WTC11 (cell line): Measurements from ENCODE around the gene EIF3M. TPM values are rescaled to one million over a fixed set of nuclear protein-coding genes. Genes with fewer than 3 reads are reported as not detected.

ENCODE experiments used
- ATAC-seq: fragments of 200-7000 bp; cut with Tn5 transposase; 2 replicates; pipeline ENCODE4 v1.10.0; 2021; ENCODE audit warnings: mild to moderate bottlenecking, moderate library complexity
- CTCF ChIA-PET: fragments of 300-600 bp; sonication (Branson Sonifier 250); formaldehyde crosslinking; loops from one replicate; lab custom pipeline; 2021; ENCODE audit warnings: antibody characterized with exemption; lab: Charles Lee
- POLR2A ChIA-PET: fragments of 350-600 bp; sonication (Branson Sonifier 250); formaldehyde crosslinking; loops from one replicate; lab custom pipeline; 2021; ENCODE audit warnings: antibody characterized with exemption; lab: Charles Lee
- DNase-seq: peaks from one replicate; pipeline ENCODE4 v3.0.0; 2021; ENCODE audit warnings: low spot score
- H3K27ac Mint-ChIP-seq: 2 replicates; pipeline ENCODE4 v1.8.0; 2021; ENCODE audit warnings: mixed read lengths
- H3K27me3 Mint-ChIP-seq: 2 replicates; pipeline ENCODE4 v1.8.0; 2021; ENCODE audit warnings: low read depth, mild to moderate bottlenecking, moderate library complexity, mixed read lengths
- H3K36me3 Mint-ChIP-seq: 2 replicates; pipeline ENCODE4 v1.8.0; 2021; ENCODE audit warnings: mixed read lengths
- H3K4me1 Mint-ChIP-seq: 2 replicates; pipeline ENCODE4 v1.8.0; 2022; ENCODE audit warnings: mixed read lengths
- H3K4me3 Mint-ChIP-seq: 2 replicates; pipeline ENCODE4 v1.8.0; 2021; ENCODE audit warnings: mild to moderate bottlenecking, moderate library complexity, mixed read lengths
- H3K9me3 Mint-ChIP-seq: 2 replicates; pipeline ENCODE4 v1.8.0; 2021; ENCODE audit warnings: mixed read lengths
- CBFB ChIP-seq: sonication (generic); formaldehyde crosslinking; IDR thresholded peaks from 2 replicates; pipeline ENCODE4 v1.8.1; 2022; ENCODE audit warnings: mild to moderate bottlenecking, low read depth, missing genetic modification reagents
- ESRRA ChIP-seq: sonication (generic); formaldehyde crosslinking; IDR thresholded peaks from 2 replicates; pipeline ENCODE4 v1.8.1; 2022; ENCODE audit warnings: mild to moderate bottlenecking, missing genetic modification reagents, borderline replicate concordance
- FOXJ3 ChIP-seq: sonication (generic); formaldehyde crosslinking; IDR thresholded peaks from 2 replicates; pipeline ENCODE4 v1.9.0; 2021; ENCODE audit warnings: missing genetic modification reagents, mild to moderate bottlenecking, borderline replicate concordance
- FOXK1 ChIP-seq: sonication (generic); formaldehyde crosslinking; IDR thresholded peaks from 2 replicates; pipeline ENCODE4 v1.8.0; 2022; ENCODE audit warnings: mild to moderate bottlenecking, moderate library complexity, missing genetic modification reagents
- GABPB1 ChIP-seq: sonication (generic); formaldehyde crosslinking; IDR thresholded peaks from 2 replicates; pipeline ENCODE4 v1.8.1; 2023; ENCODE audit warnings: mild to moderate bottlenecking, missing genetic modification reagents
- JAZF1 ChIP-seq: fragments of 250-450 bp; sonication (Bioruptor Pico); IDR thresholded peaks from 2 replicates; pipeline ENCODE4 v1.9.0; 2021; ENCODE audit warnings: moderate library complexity, mild to moderate bottlenecking, inconsistent platforms
- MXD4 ChIP-seq: fragments of 250-450 bp; sonication (Bioruptor Pico); IDR thresholded peaks from 2 replicates; pipeline ENCODE4 v1.8.0; 2021; ENCODE audit warnings: mild to moderate bottlenecking, moderate library complexity, borderline replicate concordance
- RELA ChIP-seq: sonication (generic); formaldehyde crosslinking; IDR thresholded peaks from 2 replicates; pipeline ENCODE4 v1.8.1; 2022; ENCODE audit warnings: missing genetic modification reagents, mild to moderate bottlenecking, borderline replicate concordance
- TEAD1 ChIP-seq: sonication (generic); formaldehyde crosslinking; IDR thresholded peaks from 2 replicates; pipeline ENCODE4 v1.8.0; 2022; ENCODE audit warnings: mild to moderate bottlenecking, missing genetic modification reagents
- ZNF138 ChIP-seq: sonication (generic); formaldehyde crosslinking; conservative IDR thresholded peaks from 2 replicates; pipeline ENCODE4 v1.8.1; 2022; ENCODE audit warnings: mild to moderate bottlenecking, moderate library complexity, missing genetic modification reagents
- ZNF219 ChIP-seq: sonication (generic); formaldehyde crosslinking; IDR thresholded peaks from 2 replicates; pipeline ENCODE4 v1.8.0; 2023; ENCODE audit warnings: missing genetic modification reagents, mild to moderate bottlenecking, borderline replicate concordance
- ZNF317 ChIP-seq: sonication (generic); formaldehyde crosslinking; IDR thresholded peaks from 2 replicates; pipeline ENCODE4 v1.8.1; 2023; ENCODE audit warnings: low read depth, mild to moderate bottlenecking, moderate library complexity, missing genetic modification reagents, borderline replicate concordance
- total RNA-seq: library from RNA; stranded (reverse); gene quantifications from 3 replicates; pipeline ENCODE4 v1.2.3, GENCODE V29; 2021
- TF ChIP-seq, protein P1 (sequence below): sonication (generic); formaldehyde crosslinking; IDR thresholded peaks from 2 replicates; pipeline ENCODE4 v1.8.0; 2023; ENCODE audit warnings: missing genetic modification reagents, mild to moderate bottlenecking, borderline replicate concordance
- TF ChIP-seq, protein P2 (sequence below): sonication (generic); formaldehyde crosslinking; IDR thresholded peaks from 2 replicates; pipeline ENCODE4 v1.8.1; 2023; ENCODE audit warnings: mild to moderate bottlenecking, missing genetic modification reagents, moderate library complexity
- TF ChIP-seq, protein P3 (sequence below): sonication (generic); formaldehyde crosslinking; IDR thresholded peaks from 2 replicates; pipeline ENCODE4 v1.8.1; 2022; ENCODE audit warnings: low read depth, mild to moderate bottlenecking, moderate library complexity, missing genetic modification reagents, borderline replicate concordance
- TF ChIP-seq, protein P4 (sequence below): sonication (generic); formaldehyde crosslinking; IDR thresholded peaks from 2 replicates; pipeline ENCODE4 v1.8.1; 2022; ENCODE audit warnings: mild to moderate bottlenecking, moderate library complexity, missing genetic modification reagents
- TF ChIP-seq, protein P5 (sequence below): sonication (generic); formaldehyde crosslinking; IDR thresholded peaks from 2 replicates; pipeline ENCODE4 v1.8.1; 2023; ENCODE audit warnings: mild to moderate bottlenecking, missing genetic modification reagents
- TF ChIP-seq, protein P6 (sequence below): sonication (generic); formaldehyde crosslinking; IDR thresholded peaks from 2 replicates; pipeline ENCODE4 v1.8.1; 2023; ENCODE audit warnings: mild to moderate bottlenecking, missing genetic modification reagents, moderate library complexity
- TF ChIP-seq, protein P7 (sequence below): sonication (generic); formaldehyde crosslinking; IDR thresholded peaks from 2 replicates; pipeline ENCODE4 v1.8.1; 2022; ENCODE audit warnings: missing genetic modification reagents, borderline replicate concordance

EIF3M gene
- total RNA-seq, 1 experiment from 2014 or later: 365 TPM

DNA sequence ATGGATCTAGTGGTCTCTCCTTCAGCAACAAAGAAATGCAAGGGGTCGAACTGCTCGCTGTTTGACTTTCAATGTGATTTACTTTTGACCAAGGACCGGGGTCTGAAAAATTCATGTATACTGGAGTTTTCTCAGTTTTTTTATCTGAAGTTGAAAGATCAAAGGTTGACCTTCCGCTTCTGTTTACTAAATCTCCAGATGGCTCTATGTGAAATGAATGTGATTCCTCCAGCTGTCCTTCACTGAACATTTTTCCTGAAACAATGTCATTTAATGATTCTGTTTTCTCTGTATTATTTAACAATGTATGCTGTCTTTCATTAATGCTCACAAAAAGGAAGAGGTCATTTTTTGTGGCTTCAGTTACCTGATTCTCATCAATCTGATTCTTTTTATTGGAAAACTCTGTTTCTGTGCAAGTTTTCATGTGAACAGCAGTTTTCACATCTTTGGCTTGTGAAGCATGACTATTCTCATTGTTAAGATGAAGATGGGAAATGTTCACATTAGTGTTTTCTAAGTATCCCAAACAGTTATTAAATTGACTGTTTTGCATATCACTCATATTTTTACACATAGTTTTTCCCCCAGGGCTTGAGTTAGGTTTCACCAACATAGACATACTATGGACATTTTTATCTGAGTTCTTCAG lies 30.0 kb downstream of the EIF3M start (continued):
- TF ChIP-seq, protein P1, sequence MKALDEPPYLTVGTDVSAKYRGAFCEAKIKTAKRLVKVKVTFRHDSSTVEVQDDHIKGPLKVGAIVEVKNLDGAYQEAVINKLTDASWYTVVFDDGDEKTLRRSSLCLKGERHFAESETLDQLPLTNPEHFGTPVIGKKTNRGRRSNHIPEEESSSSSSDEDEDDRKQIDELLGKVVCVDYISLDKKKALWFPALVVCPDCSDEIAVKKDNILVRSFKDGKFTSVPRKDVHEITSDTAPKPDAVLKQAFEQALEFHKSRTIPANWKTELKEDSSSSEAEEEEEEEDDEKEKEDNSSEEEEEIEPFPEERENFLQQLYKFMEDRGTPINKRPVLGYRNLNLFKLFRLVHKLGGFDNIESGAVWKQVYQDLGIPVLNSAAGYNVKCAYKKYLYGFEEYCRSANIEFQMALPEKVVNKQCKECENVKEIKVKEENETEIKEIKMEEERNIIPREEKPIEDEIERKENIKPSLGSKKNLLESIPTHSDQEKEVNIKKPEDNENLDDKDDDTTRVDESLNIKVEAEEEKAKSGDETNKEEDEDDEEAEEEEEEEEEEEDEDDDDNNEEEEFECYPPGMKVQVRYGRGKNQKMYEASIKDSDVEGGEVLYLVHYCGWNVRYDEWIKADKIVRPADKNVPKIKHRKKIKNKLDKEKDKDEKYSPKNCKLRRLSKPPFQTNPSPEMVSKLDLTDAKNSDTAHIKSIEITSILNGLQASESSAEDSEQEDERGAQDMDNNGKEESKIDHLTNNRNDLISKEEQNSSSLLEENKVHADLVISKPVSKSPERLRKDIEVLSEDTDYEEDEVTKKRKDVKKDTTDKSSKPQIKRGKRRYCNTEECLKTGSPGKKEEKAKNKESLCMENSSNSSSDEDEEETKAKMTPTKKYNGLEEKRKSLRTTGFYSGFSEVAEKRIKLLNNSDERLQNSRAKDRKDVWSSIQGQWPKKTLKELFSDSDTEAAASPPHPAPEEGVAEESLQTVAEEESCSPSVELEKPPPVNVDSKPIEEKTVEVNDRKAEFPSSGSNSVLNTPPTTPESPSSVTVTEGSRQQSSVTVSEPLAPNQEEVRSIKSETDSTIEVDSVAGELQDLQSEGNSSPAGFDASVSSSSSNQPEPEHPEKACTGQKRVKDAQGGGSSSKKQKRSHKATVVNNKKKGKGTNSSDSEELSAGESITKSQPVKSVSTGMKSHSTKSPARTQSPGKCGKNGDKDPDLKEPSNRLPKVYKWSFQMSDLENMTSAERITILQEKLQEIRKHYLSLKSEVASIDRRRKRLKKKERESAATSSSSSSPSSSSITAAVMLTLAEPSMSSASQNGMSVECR (CRISPR knock-in tag): no peak
- TF ChIP-seq MXD4 (CRISPR knock-in tag) (no peak), FOXJ3 (CRISPR knock-in tag) (no peak)
- TF ChIP-seq, protein P2, sequence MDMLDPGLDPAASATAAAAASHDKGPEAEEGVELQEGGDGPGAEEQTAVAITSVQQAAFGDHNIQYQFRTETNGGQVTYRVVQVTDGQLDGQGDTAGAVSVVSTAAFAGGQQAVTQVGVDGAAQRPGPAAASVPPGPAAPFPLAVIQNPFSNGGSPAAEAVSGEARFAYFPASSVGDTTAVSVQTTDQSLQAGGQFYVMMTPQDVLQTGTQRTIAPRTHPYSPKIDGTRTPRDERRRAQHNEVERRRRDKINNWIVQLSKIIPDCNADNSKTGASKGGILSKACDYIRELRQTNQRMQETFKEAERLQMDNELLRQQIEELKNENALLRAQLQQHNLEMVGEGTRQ (CRISPR knock-in tag): no peak

DNA sequence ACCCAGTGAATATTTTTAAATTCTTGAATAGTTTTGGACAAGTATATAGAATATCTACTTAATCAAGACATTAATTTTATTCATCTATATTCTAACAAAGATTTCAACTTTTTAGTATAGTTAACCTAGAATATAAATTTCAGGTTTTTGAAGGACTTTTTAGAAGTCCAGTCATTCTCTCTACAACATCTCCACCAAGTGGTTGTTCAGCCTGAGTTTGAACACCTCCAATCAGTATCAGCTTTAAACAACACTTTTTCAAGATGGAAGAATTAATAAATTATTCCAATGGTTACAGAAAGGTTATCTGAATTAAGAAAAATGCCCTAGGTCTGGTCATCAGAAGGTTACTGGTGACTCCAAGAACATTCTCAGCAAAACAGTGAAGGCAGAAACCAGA lies 31.8 kb downstream of the EIF3M start:
- DNase-seq: no peak
- POLR2A ChIA-PET: no interaction called here
- Mint-ChIP-seq H3K27me3 (no peaks in the 10 kb centered on the region), H3K4me1 (peaks cover 4% of the 10 kb centered on the region), H3K27ac (no peak overlapping the region), H3K4me3 (no peak overlapping the region), H3K9me3 (peaks cover 14% of the 10 kb centered on the region), H3K36me3 (no peaks in the 10 kb centered on the region)
- TF ChIP-seq ESRRA (CRISPR knock-in tag) (no peak), TEAD1 (CRISPR knock-in tag) (no peak)
- TF ChIP-seq, protein P3, sequence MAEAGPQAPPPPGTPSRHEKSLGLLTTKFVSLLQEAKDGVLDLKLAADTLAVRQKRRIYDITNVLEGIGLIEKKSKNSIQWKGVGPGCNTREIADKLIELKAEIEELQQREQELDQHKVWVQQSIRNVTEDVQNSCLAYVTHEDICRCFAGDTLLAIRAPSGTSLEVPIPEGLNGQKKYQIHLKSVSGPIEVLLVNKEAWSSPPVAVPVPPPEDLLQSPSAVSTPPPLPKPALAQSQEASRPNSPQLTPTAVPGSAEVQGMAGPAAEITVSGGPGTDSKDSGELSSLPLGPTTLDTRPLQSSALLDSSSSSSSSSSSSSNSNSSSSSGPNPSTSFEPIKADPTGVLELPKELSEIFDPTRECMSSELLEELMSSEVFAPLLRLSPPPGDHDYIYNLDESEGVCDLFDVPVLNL (CRISPR knock-in tag): no peak
- no peak for ATAC-seq
- CTCF ChIA-PET: interaction anchor here (0.9 to 1.3 kb wide), 4 partner anchors 185 to 292 kb away, joined by 3 to 11 read pairs (median 6); no protein-coding TSS in a partner anchor

DNA sequence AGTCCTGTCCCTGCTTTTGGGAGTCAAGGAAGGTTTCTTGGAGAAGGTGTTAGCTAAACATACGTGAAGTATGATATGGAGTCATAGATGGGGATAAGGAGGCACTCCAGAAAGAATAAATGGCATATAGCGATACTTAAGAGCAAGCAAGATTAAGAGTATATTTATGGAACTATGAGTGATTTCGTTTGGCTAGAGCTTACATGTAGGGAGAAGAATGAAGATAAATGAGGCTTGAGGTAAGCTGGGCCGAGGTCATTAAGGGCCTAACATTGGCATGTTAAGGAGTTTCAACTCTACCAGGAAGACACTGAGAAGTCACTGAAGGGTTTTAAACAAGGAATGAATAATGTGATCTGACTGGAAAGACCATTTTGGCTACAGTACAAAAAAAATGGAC lies 33.3 kb downstream of the EIF3M start:
- Mint-ChIP-seq H3K27me3 (no peaks in the 10 kb centered on the region), H3K4me3 (no peak overlapping the region), H3K27ac (no peak overlapping the region), H3K4me1 (peaks cover 4% of the 10 kb centered on the region), H3K9me3 (peaks cover 13% of the 10 kb centered on the region), H3K36me3 (no peaks in the 10 kb centered on the region)
- POLR2A ChIA-PET: no interaction called here
- DNase-seq: no peak
- ATAC-seq: no peak
- CTCF ChIA-PET: interaction anchor here (0.6 kb wide), 1 partner anchor 185 kb away, joined by 3 read pairs; no protein-coding TSS in a partner anchor
- TF ChIP-seq, protein P4, sequence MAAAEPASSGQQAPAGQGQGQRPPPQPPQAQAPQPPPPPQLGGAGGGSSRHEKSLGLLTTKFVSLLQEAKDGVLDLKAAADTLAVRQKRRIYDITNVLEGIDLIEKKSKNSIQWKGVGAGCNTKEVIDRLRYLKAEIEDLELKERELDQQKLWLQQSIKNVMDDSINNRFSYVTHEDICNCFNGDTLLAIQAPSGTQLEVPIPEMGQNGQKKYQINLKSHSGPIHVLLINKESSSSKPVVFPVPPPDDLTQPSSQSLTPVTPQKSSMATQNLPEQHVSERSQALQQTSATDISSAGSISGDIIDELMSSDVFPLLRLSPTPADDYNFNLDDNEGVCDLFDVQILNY (CRISPR knock-in tag): no peak
- TF ChIP-seq JAZF1 (no peak), ZNF317 (CRISPR knock-in tag) (no peak), FOXK1 (CRISPR knock-in tag) (no peak), CBFB (no peak), ZNF138 (CRISPR knock-in tag) (no peak), ZNF219 (CRISPR knock-in tag) (no peak), GABPB1 (CRISPR knock-in tag) (no peak), RELA (CRISPR knock-in tag) (no peak)
- TF ChIP-seq, protein P5, sequence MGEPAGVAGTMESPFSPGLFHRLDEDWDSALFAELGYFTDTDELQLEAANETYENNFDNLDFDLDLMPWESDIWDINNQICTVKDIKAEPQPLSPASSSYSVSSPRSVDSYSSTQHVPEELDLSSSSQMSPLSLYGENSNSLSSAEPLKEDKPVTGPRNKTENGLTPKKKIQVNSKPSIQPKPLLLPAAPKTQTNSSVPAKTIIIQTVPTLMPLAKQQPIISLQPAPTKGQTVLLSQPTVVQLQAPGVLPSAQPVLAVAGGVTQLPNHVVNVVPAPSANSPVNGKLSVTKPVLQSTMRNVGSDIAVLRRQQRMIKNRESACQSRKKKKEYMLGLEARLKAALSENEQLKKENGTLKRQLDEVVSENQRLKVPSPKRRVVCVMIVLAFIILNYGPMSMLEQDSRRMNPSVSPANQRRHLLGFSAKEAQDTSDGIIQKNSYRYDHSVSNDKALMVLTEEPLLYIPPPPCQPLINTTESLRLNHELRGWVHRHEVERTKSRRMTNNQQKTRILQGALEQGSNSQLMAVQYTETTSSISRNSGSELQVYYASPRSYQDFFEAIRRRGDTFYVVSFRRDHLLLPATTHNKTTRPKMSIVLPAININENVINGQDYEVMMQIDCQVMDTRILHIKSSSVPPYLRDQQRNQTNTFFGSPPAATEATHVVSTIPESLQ: no peak
- TF ChIP-seq, protein P6, sequence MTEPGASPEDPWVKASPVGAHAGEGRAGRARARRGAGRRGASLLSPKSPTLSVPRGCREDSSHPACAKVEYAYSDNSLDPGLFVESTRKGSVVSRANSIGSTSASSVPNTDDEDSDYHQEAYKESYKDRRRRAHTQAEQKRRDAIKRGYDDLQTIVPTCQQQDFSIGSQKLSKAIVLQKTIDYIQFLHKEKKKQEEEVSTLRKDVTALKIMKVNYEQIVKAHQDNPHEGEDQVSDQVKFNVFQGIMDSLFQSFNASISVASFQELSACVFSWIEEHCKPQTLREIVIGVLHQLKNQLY (CRISPR knock-in tag): no peak
- TF ChIP-seq, protein P7, sequence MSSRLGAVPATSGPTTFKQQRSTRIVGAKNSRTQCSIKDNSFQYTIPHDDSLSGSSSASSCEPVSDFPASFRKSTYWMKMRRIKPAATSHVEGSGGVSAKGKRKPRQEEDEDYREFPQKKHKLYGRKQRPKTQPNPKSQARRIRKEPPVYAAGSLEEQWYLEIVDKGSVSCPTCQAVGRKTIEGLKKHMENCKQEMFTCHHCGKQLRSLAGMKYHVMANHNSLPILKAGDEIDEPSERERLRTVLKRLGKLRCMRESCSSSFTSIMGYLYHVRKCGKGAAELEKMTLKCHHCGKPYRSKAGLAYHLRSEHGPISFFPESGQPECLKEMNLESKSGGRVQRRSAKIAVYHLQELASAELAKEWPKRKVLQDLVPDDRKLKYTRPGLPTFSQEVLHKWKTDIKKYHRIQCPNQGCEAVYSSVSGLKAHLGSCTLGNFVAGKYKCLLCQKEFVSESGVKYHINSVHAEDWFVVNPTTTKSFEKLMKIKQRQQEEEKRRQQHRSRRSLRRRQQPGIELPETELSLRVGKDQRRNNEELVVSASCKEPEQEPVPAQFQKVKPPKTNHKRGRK (CRISPR knock-in tag): no peak
